Measurements from ENCODE around the gene PAX3.

The PAX3 gene

DNA sequence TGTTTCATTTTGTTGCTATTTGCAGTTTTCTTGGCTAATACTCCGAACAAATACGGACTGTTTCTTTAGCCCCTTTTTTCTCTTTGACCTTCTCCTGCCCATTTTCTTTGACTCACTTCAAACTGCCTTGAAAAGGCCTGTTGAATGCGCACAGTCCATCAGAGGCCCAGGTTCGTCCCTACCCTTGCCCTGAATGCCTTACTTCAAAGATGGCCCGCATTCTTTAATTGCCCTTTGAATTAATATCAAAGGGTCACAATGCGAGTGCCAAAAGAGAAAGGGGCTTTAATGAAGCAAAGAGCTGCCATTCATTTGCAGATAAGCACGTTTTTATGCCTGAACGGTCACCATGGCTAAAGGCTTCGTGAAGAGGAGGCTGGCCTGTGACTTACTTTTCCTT lies 29.7 kb downstream of the PAX3 start:
- Histone ChIP-seq H3K36me3 (no peaks in the 10 kb centered on the region), H3K4me3 (ENCODE audit: low read depth, low read length) (no peak overlapping the region)

DNA sequence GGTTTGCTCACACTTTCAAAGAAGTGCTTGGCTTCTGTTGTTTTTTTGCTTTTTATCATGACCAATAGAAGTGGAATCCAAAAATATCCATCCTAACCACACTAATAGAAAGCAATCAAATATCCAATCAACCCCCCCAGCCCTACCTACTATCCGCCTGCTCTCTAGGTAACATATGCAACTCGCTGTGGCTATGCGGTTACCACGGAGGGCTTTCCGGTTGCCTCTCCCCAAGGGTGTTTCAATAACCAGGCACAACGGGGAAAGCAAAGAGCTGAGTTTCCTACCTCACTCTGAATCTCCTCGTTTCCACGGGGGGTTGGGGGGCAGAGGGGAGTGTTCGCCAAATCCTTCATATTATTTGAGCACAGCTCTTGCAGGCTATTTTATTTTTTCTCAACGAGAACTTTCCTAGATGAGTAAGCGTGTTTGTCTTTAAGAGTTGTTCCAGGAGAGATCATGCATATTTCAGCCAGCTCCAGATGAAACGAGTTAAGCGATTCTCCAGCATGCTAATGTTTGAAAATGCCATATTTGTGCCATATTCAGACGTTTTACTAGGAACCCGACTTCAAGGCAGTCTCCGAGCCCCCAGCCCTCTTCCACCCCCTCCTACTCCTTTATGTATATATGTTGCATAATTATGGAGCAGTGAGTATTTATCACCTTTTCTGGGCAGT lies 30.3 kb downstream of the PAX3 start:
- no peaks in the 10 kb centered on the region for H3K36me3 ChIP-seq
- no peak overlapping the region for H3K4me3 ChIP-seq (ENCODE audit: low read depth, low read length)
- H3K27me3 ChIP-seq (ENCODE audit: insufficient read depth, low read depth, severe bottlenecking) = no peaks in the 10 kb centered on the region
- no peak for DNase-seq
- H3K9me3 ChIP-seq (ENCODE audit: severe bottlenecking) = no peaks in the 10 kb centered on the region
- H3K27ac ChIP-seq = no peak overlapping the region
- TF ChIP-seq CTCF (IDR thresholded peaks at IDR 0.05; ENCODE audit: low read depth, low read length) = no peak

More for the DNA sequence above, 29.7 kb downstream of the PAX3 start:
- H3K9me3 ChIP-seq (ENCODE audit: severe bottlenecking) = no peaks in the 10 kb centered on the region
- TF ChIP-seq CTCF (IDR thresholded peaks at IDR 0.05; ENCODE audit: low read depth, low read length) = no peak
- H3K27ac ChIP-seq = no peak overlapping the region
- no peak for DNase-seq
- no peaks in the 10 kb centered on the region for H3K27me3 ChIP-seq (ENCODE audit: insufficient read depth, low read depth, severe bottlenecking)

DNA sequence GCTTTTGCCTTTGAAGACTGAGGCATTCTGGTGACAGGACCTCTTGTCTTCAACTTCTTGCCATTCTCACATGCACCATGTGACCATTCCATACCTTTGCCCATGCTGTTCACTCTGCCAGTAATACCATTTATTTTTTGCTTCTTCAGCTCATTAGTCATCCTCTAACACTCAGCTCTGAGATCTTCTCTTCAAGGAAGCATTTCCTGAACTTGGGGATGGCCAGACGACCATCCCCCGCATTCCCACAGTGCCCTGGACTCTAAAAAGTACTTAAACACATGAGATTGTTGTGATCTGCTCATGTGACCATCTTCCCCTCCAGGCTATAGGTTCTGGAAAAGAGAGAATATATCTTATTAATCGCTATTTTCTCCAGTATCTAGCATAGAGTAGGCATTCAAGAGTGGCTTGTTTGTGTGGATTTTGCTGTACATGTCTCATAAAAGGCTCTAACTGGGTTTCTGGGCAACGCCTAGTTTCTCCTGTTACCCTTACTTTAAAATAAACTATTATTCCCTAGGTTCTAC lies 33.9 kb downstream of the PAX3 start:
- Histone ChIP-seq H3K9me3 (ENCODE audit: severe bottlenecking) (no peaks in the 10 kb centered on the region), H3K27me3 (ENCODE audit: insufficient read depth, low read depth, severe bottlenecking) (no peaks in the 10 kb centered on the region), H3K27ac (no peak overlapping the region), H3K4me3 (ENCODE audit: low read depth, low read length) (no peak overlapping the region), H3K36me3 (no peaks in the 10 kb centered on the region)
- no peak for TF ChIP-seq CTCF (IDR thresholded peaks at IDR 0.05; ENCODE audit: low read depth, low read length)
- no peak for DNase-seq

DNA sequence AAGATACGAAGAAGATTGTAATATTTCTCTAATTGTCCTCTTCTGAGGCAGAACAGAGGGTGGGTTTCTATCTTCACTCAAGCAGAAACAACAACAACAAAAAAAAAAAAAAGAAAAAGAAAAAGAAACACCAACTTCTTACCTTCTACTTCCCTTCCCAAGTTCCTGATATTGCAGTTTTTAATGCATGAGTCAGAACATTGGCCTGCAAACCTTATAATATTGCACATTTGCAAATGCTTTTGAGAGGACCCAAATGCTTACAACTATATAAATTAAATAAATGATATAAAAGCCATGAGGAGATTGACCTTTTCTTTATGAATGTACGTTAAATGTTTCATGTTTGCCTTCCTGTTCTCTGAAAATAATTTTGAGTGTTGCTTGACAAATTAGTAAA lies 37.3 kb downstream of the PAX3 start:
- no peak for DNase-seq
- TF ChIP-seq CTCF (IDR thresholded peaks at IDR 0.05; ENCODE audit: low read depth, low read length) = no peak
- no peaks in the 10 kb centered on the region for H3K36me3 ChIP-seq
- no peak overlapping the region for H3K4me3 ChIP-seq (ENCODE audit: low read depth, low read length)
- no peak overlapping the region for H3K27ac ChIP-seq
- H3K9me3 ChIP-seq (ENCODE audit: severe bottlenecking) = no peaks in the 10 kb centered on the region
- H3K27me3 ChIP-seq (ENCODE audit: insufficient read depth, low read depth, severe bottlenecking) = no peaks in the 10 kb centered on the region

GRCh38 chr2:222257645-222258044 lies 41.2 kb downstream of the PAX3 start:
- DNase-seq = no peak
- TF ChIP-seq CTCF (IDR thresholded peaks at IDR 0.05; ENCODE audit: low read depth, low read length) = no peak
- H3K27ac ChIP-seq = no peak overlapping the region

GRCh38 chr2:222256250-222256649 lies 42.5 kb downstream of the PAX3 start:
- Histone ChIP-seq H3K27me3 (ENCODE audit: insufficient read depth, low read depth, severe bottlenecking) (no peaks in the 10 kb centered on the region), H3K4me3 (ENCODE audit: low read depth, low read length) (no peak overlapping the region), H3K36me3 (no peaks in the 10 kb centered on the region), H3K27ac (no peak overlapping the region), H3K9me3 (ENCODE audit: severe bottlenecking) (no peaks in the 10 kb centered on the region)
- TF ChIP-seq CTCF (IDR thresholded peaks at IDR 0.05; ENCODE audit: low read depth, low read length) = no peak
- DNase-seq = no peak

More at GRCh38 chr2:222257645-222258044, 41.2 kb downstream of the PAX3 start:
- no peaks in the 10 kb centered on the region for H3K36me3 ChIP-seq
- no peaks in the 10 kb centered on the region for H3K9me3 ChIP-seq (ENCODE audit: severe bottlenecking)
- no peak overlapping the region for H3K4me3 ChIP-seq (ENCODE audit: low read depth, low read length)
- H3K27me3 ChIP-seq (ENCODE audit: insufficient read depth, low read depth, severe bottlenecking) = no peaks in the 10 kb centered on the region

Data from WERI-Rb-1 (cell line).